Measurements from ENCODE around the gene PAM. TPM values are rescaled to one million over a fixed set of nuclear protein-coding genes. Genes with fewer than 3 reads are reported as not detected.
A peak's percentile ranks its signal among the peaks of the same experiment; 100 is the strongest.

PAM gene
- total and polyA plus RNA-seq, 2 of the 13 experiments (the other 11 are each of a cell fraction or from before 2014, with no cell fraction given): 20.2 to 79.1 TPM

GRCh38 chr5:102865510-102866236, 110.6 kb downstream of the PAM start (continued):
- no peak for TF ChIP-seq ZNF280D (CRISPR knock-in tag; IDR thresholded peaks at IDR 0.05)
- no peak for TF ChIP-seq ZNF776 (CRISPR knock-in tag; IDR thresholded peaks at IDR 0.05)
- peak; percentile 73; the same call in 1 of the 2 replicates for TF ChIP-seq ZNF235 (CRISPR knock-in tag; IDR thresholded peaks at IDR 0.05; ENCODE audit: borderline replicate concordance)
- no peak for TF ChIP-seq KDM4B (CRISPR knock-in tag; IDR thresholded peaks at IDR 0.05)
- peak; percentile 39 for TF ChIP-seq XRCC5 (optimal IDR thresholded peaks at IDR 0.05; ENCODE audit: low read length)
- 0 out of 2 replicates have a peak, but pooled peaks have one; percentile 17 for TF ChIP-seq KDM2A (CRISPR knock-in tag; IDR thresholded peaks at IDR 0.05; ENCODE audit: borderline replicate concordance, low read depth)

- POLR2A ChIA-PET: no interaction called here
- Histone ChIP-seq H2AFZ (ENCODE audit: low read length) (no peak overlapping the region), H3K79me2 (ENCODE audit: insufficient read depth, low read length) (no peaks in the 10 kb centered on the region), H3K4me3 (replicated peaks in 1 of 3; ENCODE audit: insufficient read depth in 1 of 3, low read depth in 2 of 3, low read length in 3 of 3) (peak overlapping the region; percentile 55 to 71 (median 64)), H3K4me1 (ENCODE audit: insufficient read depth, low read length) (peaks cover 7% of the 10 kb centered on the region), H3K9me3 (ENCODE audit: low read length) (no peaks in the 10 kb centered on the region), H4K20me1 (ENCODE audit: insufficient read depth, low read length) (no peaks in the 10 kb centered on the region), H3K9ac (ENCODE audit: insufficient read depth, low read depth, low read length) (peak overlapping the region; percentile 38), H3K27me3 (ENCODE audit: control insufficient read depth in 1 of 2, insufficient read depth in 2 of 2, low read length in 2 of 2) (no peaks in the 10 kb centered on the region), H3K4me2 (ENCODE audit: low read depth, low read length) (peak overlapping the region; percentile 79), H3K36me3 (replicated peaks in 1 of 2; ENCODE audit: control insufficient read depth in 1 of 2, insufficient read depth in 2 of 2, low read length in 2 of 2) (no peaks in the 10 kb centered on the region), H3K27ac (ENCODE audit: extremely low read length, insufficient read depth, low read length) (no peak overlapping the region)
- intact Hi-C loops (cut with micrococcal nuclease; ENCODE audit: unreplicated experiment): no loop called here
- CTCF ChIA-PET (ENCODE audit: low intra/inter-chr PET ratio, low total read pairs): no interaction called here
- in situ Hi-C loops (cut with HindIII; ENCODE audit: extremely low pct_ligation_motif_present, low pct_unique_long_range_greater_than_20kb): no loop called here
- DNase-seq (ENCODE audit: low spot score) (no peak), ATAC-seq (peak; percentile 41), FAIRE-seq (no peak)
- BruUV-seq (replicated peaks): no TSS peak
- 14% methylated on average over 7 of the region's 7 CpGs for WGBS (ENCODE audit: low lambda C conversion rate)
- TF ChIP-seq ZNF574 (CRISPR knock-in tag; IDR thresholded peaks at IDR 0.05) (0 out of 2 replicates have a peak, but pooled peaks have one; percentile 8), BORCS8-MEF2B (CRISPR knock-in tag; IDR thresholded peaks at IDR 0.05) (0 out of 2 replicates have a peak, but pooled peaks have one; percentile 5), TMF1 (CRISPR knock-in tag; IDR thresholded peaks at IDR 0.05; ENCODE audit: low read depth) (0 out of 2 replicates have a peak, but pooled peaks have one; percentile 4), SNAPC5 (CRISPR knock-in tag; IDR thresholded peaks at IDR 0.05; ENCODE audit: borderline replicate concordance) (no peak), REST (IDR thresholded peaks at IDR 0.05; ENCODE audit: borderline replicate concordance in 1 of 2, low read depth in 1 of 2, low read length in 2 of 2) (no peak)
These were observed 111.1 kb downstream of the PAM start for GRCh38 chr5:102866237-102866600.
